HG03060 (cell line): Measurements from ENCODE around the gene SLC37A1.

Experiments used
- ATAC-seq: cut with Tn5 transposase; IDR thresholded peaks from one replicate; pipeline ENCODE4 v1.9.1; 2021; ENCODE audit warnings: low read depth, moderate number of reproducible peaks; ENCODE audit not compliant: unreplicated experiment

Gene SLC37A1

GRCh38 chr21:42570362-42570761, 56.7 kb downstream of the SLC37A1 start:
- no peak for ATAC-seq

DNA sequence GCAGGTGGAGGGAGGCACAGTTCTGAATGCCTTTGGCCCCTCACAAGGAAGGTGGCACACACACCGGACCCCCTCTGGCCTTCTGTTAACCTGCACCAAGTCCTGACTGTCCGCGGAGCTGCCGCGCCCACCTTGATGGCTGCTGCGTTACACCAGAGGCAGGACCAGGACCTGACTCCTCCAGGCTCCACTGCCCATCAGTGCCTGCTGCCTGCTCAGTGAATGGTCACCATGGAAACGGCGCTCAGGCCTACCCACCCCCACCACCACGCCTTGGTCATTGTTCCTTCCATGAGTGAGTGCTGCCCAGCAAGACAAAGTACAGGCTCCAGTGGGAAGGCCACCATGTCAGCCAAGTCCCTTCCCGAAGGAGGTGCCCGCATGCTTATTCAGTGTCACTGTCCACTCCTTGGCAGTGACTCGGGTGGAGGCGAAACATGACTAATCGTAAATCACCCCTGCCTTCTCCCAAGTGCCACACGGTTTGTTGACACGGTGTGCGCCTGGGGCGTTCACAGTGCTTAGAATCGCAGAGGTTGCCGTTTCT, 57.3 kb downstream of the SLC37A1 start:
- no peak for ATAC-seq

GRCh38 chr21:42571391-42572150, 57.9 kb downstream of the SLC37A1 start:
- ATAC-seq = no peak

GRCh38 chr21:42572906-42573495, 59.3 kb downstream of the SLC37A1 start:
- ATAC-seq = no peak

- no peak for ATAC-seq
These were observed 60.8 kb downstream of the SLC37A1 start for GRCh38 chr21:42574234-42575027.

DNA sequence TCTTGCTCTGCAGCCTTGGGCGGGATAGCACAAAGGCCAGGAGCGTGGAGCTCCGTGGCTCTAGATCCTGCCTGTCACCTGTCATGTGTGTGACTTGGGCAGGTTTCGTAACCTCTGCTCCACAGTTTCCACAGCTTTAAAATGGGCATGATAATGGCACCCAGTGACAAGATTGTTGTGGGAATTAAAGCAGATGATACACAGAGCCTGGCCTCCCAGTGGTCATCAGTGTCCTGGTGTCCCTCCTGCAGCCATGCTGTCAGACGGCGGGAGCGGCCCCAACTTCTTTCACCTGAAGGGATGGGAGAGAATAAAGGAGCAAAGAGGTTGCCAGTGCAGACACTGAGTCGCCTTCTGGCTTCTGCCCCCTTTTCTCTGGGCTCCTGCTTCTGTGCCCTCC, 61.5 kb downstream of the SLC37A1 start:
- ATAC-seq = no peak

DNA sequence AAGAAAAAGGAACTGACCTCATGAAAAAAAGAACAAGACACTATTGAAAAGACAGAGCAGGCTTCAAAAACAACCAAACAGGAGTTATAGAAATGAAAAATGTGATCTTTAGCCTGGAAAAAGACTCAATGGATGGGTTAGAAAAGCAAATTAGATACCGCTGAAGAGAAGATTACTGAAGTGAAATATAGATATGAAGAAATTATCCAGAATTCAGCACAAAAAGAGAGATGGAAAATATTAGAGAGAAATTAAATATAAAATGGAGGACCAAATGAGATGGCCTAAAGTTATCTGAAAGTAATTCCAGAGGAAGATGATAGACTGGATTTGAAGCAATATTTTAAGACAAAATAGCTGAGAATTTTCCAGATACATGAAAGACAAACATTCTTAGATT, 63.0 kb downstream of the SLC37A1 start:
- ATAC-seq = no peak

DNA sequence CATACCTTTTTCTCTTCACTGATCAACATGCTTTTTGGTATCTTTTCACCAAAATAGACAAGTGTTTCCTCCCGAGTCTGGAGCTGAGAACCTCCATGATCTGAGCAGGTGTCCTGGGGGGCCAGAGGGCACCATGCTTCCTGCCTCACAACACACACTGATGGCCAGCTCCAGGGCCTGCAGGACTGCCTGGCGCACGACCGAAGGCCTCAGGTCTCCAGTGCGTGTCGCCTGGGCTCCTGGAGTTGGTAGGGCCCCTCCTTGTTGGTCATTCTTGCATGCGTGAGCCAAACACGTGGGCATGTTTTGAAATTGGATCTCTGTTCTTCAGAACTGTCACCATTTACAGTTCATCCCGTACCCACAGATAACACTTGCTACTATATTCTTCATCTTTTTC, 64.4 kb downstream of the SLC37A1 start:
- ATAC-seq = no peak

DNA sequence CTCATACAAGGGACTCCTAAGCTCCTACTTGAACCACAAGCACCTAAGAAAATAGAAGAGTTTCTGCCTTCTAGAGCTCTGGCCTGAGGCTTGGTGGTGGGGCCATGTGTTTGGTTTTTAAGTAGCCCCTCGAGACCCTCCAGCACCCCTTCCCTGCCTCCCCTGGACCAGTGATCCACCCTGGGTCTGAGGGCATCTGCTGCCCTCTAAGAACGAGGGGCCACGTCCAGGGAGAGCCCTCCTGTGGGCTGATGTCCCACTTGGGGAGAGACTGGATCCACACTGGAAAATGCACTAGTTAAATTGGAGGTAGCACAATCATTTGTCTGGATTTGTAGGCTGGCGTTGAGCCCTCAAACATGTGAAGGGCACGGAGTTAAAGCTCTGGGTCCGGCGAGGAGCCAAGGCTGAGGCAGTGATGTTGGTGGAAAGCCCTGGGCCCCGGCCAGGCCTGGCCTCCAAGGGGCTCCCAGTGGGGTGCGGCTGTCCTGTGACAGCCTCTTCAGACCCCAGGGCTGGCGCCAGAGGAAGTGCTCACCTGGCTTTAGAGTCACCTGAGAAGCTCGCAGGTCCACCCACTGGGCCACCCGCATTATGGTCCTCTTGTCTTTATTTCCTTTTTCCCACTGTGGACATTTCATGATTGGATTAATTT, 65.2 kb downstream of the SLC37A1 start:
- no peak for ATAC-seq

- no peak for ATAC-seq
These were observed 65.9 kb downstream of the SLC37A1 start for GRCh38 chr21:42579456-42580075.

- ATAC-seq = no peak
These were observed 66.6 kb downstream of the SLC37A1 start for GRCh38 chr21:42580076-42580792.

DNA sequence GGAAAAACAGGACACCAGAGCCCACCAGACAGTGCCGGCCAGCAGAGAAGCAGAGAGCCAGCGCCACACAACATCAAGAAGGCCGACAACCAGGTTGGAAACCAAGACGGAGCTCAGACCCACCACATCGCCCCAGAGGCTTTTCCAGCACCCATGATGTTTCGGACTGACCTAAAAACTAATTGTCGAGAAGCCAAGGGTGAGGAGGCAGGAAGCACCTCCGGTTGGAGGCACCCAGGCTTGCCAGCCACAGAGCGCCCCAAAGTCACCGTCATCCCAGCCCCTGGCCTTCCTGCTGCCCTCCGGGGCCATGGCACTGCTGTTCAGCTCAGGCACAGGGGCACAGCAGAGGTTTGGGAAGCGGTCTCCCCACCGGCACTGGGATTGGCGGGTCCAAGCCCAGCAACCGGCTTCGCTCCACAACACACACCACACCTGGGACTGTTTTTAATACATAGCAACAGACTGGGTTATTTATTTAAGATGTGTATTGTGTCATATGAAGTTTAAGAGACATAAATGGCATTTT, 67.2 kb downstream of the SLC37A1 start:
- no peak for ATAC-seq

DNA sequence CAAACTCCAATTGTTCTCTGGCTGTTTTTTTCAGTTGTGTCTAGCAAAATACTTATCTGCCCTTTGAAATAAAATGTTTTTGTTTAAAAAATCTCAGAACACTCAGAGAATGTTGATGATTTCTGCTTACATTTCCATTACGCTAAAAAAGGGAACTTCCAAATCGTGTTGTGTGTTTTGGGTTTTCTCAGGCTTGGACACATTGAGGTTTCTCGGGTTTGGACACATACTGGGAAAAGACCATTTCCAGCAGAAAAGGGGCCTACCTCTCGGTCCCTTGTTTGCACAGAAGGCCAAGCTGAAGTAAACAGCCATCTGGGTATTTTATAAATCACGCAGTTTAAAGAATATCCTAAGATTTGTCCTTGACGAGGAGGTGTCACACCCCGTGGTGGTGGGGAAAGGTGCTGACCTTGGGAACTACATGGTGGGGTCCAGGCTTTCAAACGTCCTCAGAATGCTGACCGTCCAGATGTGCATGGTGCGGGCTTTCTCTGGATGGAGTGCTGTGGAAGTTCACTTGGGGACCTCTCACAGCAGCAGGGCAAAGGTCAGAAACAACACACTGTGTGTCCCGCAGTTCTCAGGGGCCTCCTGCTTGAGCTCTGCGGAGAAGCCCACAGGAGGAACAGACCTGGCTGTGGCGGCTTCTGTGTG, 67.8 kb downstream of the SLC37A1 start:
- ATAC-seq = no peak

DNA sequence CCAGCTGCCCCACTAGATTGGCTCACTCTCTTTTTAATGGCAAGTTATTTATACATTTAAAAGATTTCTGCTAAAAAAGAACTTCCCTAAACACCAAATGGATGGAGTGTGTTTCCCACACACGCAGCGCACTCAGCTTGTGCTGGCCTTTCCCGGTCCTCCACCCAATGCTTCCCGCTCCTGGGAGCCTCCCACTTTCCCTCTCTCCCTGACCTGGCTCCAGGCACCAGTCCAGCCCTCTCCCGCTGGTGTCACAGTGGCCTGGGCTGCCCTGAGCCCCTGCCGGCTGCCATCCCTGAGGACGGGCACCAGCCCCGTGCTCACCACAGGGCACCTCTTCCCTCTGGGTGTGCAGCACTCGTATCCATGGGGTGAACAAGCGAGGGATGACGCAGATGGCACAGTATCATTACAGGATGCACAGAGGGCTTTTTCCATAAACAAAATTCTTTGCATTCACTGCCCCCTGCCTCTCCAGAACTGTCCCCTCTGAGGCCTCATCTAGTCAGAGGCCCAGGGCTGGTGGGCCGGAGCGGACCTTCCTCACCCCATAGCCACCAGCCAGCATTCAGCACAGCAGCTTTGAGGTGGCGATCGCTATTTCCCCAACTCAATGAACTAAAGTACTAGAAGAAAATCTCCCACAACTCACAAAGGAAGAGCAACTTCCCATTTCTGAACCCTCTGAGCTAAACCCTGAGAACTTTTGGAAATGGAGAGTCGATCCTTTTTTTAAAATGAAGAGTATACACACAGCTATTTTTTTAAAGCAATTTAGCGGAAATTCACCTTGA, 68.5 kb downstream of the SLC37A1 start:
- ATAC-seq = no peak

- ATAC-seq = no peak
These were observed 69.3 kb downstream of the SLC37A1 start for GRCh38 chr21:42582787-42583476.

GRCh38 chr21:42583477-42584295, 70.0 kb downstream of the SLC37A1 start:
- no peak for ATAC-seq

GRCh38 chr21:42584296-42584641, 70.6 kb downstream of the SLC37A1 start:
- no peak for ATAC-seq
